ENCODE data around the gene PTX3.
A peak's percentile ranks its signal among the peaks of the same experiment; 100 is the strongest.

Gene PTX3

DNA sequence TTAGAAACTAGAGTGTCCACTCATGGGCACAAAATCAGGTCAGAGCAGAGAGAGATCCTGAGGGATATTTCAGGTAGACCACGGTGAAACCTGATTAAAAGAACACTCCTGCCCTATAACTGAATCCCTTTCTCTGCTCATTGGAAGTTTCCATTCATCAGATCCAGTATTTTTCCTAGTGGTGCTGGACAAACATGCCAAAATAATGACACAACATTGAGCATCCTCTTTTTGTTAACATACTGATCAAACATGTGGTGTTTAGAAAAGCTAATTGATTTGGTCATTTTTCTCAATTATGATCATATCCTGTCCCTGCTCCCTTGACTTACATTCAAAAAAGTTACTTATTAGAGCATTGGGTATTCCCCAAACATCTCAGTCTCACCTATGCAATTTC lies 27.2 kb downstream of the PTX3 start:
- no peak for TF ChIP-seq ZFX (IDR thresholded peaks at IDR 0.05)
- TF ChIP-seq, protein P1, sequence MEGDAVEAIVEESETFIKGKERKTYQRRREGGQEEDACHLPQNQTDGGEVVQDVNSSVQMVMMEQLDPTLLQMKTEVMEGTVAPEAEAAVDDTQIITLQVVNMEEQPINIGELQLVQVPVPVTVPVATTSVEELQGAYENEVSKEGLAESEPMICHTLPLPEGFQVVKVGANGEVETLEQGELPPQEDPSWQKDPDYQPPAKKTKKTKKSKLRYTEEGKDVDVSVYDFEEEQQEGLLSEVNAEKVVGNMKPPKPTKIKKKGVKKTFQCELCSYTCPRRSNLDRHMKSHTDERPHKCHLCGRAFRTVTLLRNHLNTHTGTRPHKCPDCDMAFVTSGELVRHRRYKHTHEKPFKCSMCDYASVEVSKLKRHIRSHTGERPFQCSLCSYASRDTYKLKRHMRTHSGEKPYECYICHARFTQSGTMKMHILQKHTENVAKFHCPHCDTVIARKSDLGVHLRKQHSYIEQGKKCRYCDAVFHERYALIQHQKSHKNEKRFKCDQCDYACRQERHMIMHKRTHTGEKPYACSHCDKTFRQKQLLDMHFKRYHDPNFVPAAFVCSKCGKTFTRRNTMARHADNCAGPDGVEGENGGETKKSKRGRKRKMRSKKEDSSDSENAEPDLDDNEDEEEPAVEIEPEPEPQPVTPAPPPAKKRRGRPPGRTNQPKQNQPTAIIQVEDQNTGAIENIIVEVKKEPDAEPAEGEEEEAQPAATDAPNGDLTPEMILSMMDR (conservative IDR thresholded peaks at IDR 0.05): no peak
- H3K27ac ChIP-seq: no peak overlapping the region

DNA sequence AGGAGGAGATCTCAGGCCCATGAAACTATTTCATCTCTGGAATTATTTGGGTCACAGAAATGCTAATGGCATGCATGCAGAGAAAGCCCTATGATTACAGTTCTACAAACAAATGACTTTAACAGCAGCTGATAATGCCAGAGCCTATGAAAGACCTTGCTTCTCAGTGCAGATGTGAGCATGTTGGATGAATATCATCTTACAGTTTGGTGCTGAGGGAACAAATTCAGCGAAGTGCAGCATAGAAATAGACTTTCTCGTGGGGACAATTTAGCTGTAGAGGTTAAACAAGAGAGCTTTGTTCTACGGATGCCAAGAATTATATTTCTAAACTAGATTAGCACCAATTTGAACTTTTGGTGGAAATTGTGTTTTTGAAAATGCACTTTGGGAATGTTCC lies 27.7 kb downstream of the PTX3 start:
- no peak overlapping the region for H3K27ac ChIP-seq
- TF ChIP-seq ZFX (IDR thresholded peaks at IDR 0.05): no peak
- TF ChIP-seq, protein P1 (conservative IDR thresholded peaks at IDR 0.05): no peak

DNA sequence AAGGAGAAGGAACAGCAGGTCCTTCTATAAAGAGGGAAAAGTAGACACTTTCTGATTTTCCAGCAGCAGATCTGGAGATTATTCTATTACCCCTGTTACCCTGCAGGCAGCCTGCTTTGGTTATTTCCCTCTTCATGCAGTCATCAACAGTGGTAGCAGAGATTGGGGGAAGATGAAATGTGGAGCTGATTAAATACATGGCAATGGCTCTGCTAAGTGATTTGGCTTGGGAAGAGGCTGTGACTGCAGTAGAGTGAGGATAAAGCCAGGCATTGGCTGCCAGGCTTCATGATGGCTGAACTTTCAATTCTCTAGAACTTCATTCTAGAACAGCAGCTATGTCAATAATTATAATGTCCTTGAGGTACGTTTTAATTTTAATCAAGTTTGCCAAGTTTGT lies 29.1 kb downstream of the PTX3 start:
- TF ChIP-seq, protein P1 (conservative IDR thresholded peaks at IDR 0.05): no peak
- TF ChIP-seq ZFX (IDR thresholded peaks at IDR 0.05): no peak
- no peak overlapping the region for H3K27ac ChIP-seq

DNA sequence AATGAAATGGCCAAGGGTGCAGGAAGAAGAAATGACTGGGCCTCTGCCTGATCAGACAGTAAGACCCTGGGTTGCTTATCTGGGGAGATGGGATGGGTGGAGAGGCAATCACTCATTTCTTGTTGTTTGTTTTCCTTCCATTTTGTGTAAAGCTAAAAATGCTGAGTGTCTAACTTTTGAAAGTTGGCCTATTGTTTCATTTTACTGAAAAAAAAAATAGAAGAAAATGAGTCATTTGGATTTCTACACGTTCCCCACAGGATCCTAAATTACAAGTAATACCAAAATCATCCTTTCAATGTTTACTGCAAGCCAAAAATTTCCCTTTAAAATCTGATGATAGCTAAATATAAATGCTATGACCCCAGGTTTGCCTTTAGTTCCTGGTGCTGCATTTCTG lies 30.6 kb downstream of the PTX3 start:
- H3K27ac ChIP-seq: no peak overlapping the region
- TF ChIP-seq ZFX (IDR thresholded peaks at IDR 0.05): no peak

DNA sequence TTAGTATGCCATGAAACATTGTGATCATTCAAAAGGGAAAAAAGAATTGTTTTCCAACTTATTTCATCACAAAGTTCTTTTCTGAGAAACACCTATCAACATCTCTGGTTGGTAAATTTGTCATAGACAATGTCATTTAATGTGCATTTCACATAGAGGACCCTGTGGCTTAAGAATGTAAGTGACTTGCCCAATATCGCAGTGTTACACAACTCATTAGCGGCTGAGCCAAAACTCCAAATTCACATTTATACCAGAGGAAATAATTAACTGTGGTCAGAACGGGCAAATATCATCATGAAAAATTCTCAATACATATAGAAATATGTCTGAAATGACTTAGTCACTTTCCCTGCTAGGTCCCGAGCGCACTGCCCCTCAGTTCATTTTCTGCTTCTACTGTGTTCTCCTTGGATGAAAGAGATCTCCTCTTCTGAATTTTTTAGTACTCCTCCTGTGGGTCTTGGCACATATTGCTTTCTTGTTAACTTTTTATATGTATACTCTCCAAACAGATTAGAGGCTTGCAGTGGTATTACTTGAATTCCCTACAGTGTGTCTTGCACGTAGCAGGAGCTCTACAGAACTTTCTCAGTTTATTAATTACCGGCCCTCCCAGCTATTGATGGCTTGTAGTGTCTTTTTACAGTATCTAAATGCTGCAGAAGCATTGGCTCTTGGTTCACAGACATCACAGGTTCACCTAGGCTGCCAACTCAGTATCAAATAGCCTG lies 33.1 kb downstream of the PTX3 start:
- TF ChIP-seq, protein P1 (conservative IDR thresholded peaks at IDR 0.05): no peak
- no peak for TF ChIP-seq ZFX (IDR thresholded peaks at IDR 0.05)
- peak overlapping the region; percentile 67; the same call in 1 of the 2 replicates for H3K27ac ChIP-seq

DNA sequence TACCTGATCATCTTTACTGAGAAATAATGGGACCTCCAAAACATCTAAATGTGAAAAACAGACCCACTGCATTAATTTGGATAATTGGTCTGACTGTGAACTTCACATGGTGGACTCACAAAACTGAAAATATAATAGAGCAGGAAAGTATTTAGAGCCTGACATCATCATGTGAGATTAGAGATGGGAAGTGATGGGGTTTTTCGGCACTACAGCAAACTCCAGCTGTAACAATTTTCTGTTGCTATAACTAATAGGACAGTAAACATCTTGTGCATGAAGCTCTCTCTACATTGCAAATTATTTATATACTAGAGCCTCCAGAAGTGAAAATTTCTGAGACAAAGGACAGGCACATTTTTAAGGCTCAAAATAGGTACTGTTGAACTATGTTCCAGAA lies 34.4 kb downstream of the PTX3 start:
- H3K27ac ChIP-seq: no peak overlapping the region

DNA sequence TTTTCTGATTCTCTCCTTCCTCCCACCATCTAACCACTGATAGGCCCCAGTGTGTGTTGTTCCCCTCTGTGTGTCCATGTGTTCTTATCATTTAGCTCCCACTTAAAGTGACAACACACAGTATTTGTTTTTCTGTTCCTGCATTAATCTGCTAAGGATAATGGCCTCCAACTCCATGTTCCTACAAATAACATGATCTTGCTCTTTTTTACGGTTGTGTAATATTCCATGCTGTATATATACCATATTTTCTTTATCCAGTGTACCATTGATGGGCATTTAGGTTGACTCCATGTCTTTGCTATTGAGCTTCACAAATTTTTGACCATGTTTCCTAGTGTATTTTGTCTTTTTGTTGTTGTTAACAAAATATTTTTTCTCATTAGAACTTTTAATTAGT lies 36.0 kb downstream of the PTX3 start:
- H3K27ac ChIP-seq: peak overlapping the region; percentile 69
- TF ChIP-seq, protein P1 (conservative IDR thresholded peaks at IDR 0.05): no peak
- TF ChIP-seq ZFX (IDR thresholded peaks at IDR 0.05): no peak

More for the DNA sequence above, 34.4 kb downstream of the PTX3 start:
- TF ChIP-seq, protein P1 (conservative IDR thresholded peaks at IDR 0.05): no peak
- TF ChIP-seq ZFX (IDR thresholded peaks at IDR 0.05): no peak

DNA sequence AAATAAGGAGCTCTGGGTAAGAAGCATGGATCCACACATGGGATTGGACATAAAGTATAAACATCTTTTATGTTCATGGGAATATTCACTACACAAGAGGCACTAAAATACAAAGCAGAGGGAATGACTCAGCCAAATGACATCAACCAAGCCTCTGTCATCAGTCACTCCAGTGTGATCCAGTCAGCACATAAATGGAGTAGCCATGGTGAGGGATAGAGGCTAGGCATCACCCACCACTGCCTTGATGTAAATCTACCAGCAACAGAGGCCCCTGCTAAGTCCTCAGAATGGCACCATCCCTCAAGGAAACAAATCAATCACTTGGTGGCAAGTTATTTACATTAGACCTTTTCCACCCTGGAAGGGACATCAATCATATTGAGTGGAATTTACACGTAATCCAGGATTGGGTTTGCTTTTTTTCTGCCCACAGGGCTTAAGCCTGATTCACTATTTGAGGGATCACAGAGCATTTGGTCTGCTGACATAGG lies 39.3 kb downstream of the PTX3 start:
- peak overlapping the region; percentile 6; the same call in 1 of the 2 replicates for H3K27ac ChIP-seq
- TF ChIP-seq, protein P1 (conservative IDR thresholded peaks at IDR 0.05): no peak
- no peak for TF ChIP-seq ZFX (IDR thresholded peaks at IDR 0.05)

Measured in C4-2B (cell line).